NCI-H82 (cell line): ENCODE data around the gene ZNHIT2.

ENCODE experiments used
- DNase-seq: peaks from one replicate; lab custom pipeline; 2025; lab: John Stamatoyannopoulos, UW

Gene ZNHIT2

DNA sequence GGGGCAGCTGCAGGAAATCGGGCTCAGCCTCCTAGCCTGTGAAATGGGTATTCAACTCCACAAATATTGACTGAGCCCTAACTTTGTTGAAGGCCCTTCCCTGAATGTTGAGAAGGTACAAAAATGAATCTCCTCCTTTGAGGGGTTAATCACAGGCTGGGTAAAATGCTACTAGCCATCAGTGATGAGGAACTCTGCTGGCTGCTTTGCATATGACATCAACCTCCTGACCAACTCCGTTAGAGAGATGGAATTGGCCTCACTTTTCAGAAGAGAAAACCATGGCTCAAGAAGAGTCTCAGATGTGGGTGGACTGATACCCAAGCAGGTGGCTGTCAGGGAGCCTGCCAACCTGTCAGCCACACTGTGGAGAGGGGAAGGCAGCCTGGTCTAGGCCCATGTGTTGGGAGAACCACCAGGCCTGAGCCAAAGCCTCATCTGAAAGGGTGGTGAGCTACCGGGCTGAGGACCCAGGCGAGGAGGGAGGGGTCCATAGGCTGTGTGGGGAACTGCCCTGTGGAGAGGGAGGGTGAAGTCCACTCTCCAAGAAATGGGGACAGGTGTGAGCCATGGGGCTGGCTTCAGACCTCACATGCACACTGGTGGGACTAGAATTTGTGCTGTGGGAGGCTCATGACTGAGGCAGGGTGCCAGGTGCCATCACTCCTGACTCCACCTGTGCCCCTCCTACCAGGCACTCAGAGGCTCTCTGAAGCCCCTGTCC, 45.4 kb downstream of the ZNHIT2 start:
- no peak for DNase-seq

- DNase-seq: no peak
Observed at GRCh38 chr11:65069217-65069616, 48.3 kb downstream of the ZNHIT2 start.

DNA sequence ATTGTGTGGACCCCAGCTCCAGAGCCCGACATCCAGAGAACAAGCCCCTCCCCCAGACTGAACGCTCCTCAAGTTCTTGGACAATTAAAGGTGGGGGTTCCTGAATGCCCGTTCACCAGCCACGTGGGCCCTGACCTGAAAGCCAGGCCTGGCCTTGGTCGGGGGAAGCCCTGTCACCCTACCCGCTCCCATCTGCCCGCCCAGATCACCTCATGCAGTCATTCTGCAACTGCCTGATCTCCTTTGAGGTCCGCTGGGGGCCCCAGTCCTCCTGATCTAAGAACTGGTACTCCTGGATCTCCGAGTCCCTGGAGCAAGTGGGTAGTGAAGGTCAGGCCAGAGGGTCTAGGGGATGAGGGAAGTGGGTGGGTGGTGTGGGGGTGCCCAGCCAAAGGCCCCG, 50.1 kb downstream of the ZNHIT2 start:
- no peak for DNase-seq

DNA sequence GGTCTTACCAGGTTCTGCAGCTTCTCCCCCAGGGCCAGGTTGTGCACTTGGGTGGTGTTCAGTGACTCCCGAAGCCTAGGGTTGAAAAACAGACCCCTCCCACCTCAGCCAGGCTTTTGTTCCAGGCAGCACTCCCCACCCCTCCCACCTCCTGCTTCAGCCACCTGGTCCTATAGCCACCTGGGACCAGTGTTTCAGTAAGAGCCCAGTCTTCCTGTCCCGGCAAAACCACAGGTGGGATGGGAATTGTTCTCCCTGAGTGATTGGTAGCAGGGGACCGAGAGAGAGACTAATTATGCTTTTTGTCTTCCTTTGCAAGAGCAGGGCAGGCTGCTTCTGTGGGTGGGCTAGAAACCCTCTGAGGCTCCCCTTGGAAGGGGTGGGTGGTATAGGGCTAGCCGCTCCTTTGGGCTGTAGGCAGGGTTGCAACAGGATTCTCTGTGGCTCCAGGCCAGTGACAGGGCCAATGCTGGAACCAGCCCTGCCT, 50.7 kb downstream of the ZNHIT2 start:
- DNase-seq: no peak
